ENCODE results near the gene GYS2.

The GYS2 gene

DNA sequence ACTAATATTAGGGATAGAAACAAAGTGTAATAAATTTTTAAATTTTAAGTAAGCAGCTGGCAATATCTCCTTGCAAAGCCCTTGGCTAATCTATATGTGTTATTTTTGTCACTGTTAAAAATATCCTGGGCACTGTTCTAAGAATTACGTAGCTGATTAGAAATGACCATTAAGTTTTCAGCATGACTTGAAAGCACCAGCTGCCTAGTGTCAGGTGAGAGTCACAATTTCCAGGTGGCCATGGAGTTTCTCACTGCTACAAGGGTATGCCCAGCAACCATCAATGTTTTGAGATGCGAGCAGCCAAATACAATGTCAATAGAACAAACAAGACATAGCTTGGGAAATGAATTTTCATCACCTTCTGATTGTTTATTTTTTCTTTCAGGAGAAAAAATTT, 23.3 kb upstream of the GYS2 start:
- TF ChIP-seq, protein P1, sequence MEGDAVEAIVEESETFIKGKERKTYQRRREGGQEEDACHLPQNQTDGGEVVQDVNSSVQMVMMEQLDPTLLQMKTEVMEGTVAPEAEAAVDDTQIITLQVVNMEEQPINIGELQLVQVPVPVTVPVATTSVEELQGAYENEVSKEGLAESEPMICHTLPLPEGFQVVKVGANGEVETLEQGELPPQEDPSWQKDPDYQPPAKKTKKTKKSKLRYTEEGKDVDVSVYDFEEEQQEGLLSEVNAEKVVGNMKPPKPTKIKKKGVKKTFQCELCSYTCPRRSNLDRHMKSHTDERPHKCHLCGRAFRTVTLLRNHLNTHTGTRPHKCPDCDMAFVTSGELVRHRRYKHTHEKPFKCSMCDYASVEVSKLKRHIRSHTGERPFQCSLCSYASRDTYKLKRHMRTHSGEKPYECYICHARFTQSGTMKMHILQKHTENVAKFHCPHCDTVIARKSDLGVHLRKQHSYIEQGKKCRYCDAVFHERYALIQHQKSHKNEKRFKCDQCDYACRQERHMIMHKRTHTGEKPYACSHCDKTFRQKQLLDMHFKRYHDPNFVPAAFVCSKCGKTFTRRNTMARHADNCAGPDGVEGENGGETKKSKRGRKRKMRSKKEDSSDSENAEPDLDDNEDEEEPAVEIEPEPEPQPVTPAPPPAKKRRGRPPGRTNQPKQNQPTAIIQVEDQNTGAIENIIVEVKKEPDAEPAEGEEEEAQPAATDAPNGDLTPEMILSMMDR (IDR thresholded peaks at IDR 0.05; ENCODE audit: borderline replicate concordance, control extremely low read depth, extremely low read depth, insufficient read depth, missing control alignments), result no peak
- in situ Hi-C loops (cut with MboI; ENCODE audit: low sequenced_read_pairs, unreplicated experiment), result no loop called here
- no peak for DNase-seq (ENCODE audit: low spot score)

GRCh38 chr12:21618566-21618965, 13.9 kb upstream of the GYS2 start:
- no peak for DNase-seq (ENCODE audit: low spot score)
- in situ Hi-C loops (cut with MboI; ENCODE audit: low sequenced_read_pairs, unreplicated experiment), result no loop called here
- TF ChIP-seq, protein P1 (IDR thresholded peaks at IDR 0.05; ENCODE audit: borderline replicate concordance, control extremely low read depth, extremely low read depth, insufficient read depth, missing control alignments), result no peak

- TF ChIP-seq, protein P1 (IDR thresholded peaks at IDR 0.05; ENCODE audit: borderline replicate concordance, control extremely low read depth, extremely low read depth, insufficient read depth, missing control alignments), result no peak
These were observed 12.4 kb upstream of the GYS2 start for GRCh38 chr12:21617030-21617429.

DNA sequence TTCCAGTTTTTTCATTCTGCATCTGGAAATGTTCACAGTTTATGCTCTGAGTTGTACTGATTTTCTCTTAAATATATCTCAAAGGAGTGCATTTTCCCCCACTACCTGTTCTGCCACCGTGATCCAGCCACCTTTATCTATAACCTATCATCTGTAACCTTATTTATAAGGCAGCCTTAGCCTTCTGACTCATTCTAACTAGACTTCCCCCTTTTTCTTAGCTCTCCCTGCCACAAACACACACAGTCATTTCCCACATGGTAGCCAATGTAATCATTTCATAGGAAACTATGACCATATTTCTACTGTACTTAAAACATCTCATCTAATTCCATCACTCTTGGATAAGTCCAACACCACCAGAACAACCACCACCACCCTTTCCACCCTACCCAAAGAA, 10.8 kb upstream of the GYS2 start:
- no peak for DNase-seq (ENCODE audit: low spot score)
- in situ Hi-C loops (cut with MboI; ENCODE audit: low sequenced_read_pairs, unreplicated experiment), result no loop called here
- TF ChIP-seq, protein P1 (IDR thresholded peaks at IDR 0.05; ENCODE audit: borderline replicate concordance, control extremely low read depth, extremely low read depth, insufficient read depth, missing control alignments), result no peak

More at GRCh38 chr12:21617030-21617429, 12.4 kb upstream of the GYS2 start:
- in situ Hi-C loops (cut with MboI; ENCODE audit: low sequenced_read_pairs, unreplicated experiment), result no loop called here
- DNase-seq (ENCODE audit: low spot score), result no peak

- in situ Hi-C loops (cut with MboI; ENCODE audit: low sequenced_read_pairs, unreplicated experiment), result no loop called here
- no peak for DNase-seq (ENCODE audit: low spot score)
These were observed 9.9 kb upstream of the GYS2 start for GRCh38 chr12:21614506-21614905.

DNA sequence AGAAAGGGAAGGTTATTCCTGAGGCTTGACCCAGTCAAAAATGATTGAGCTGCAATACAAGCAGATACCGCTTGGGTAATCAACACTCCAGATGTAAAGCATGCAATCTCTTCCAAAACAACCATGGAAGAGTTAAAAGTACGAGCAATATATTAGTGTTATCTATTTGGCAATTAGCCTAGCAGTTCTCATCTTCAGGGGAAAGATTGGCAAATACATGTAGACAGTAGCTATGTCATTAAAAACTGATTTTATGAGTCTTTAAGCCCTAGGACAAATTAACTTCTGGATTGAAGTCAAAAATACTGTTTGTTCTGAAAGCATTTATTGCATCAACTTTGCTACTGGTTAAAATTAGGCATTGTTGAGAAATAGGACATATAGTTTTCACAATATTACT, 9.3 kb upstream of the GYS2 start:
- DNase-seq (ENCODE audit: low spot score), result no peak
- in situ Hi-C loops (cut with MboI; ENCODE audit: low sequenced_read_pairs, unreplicated experiment), result no loop called here

More at GRCh38 chr12:21614506-21614905, 9.9 kb upstream of the GYS2 start:
- TF ChIP-seq, protein P1 (IDR thresholded peaks at IDR 0.05; ENCODE audit: borderline replicate concordance, control extremely low read depth, extremely low read depth, insufficient read depth, missing control alignments), result no peak

More for the DNA sequence above, 9.3 kb upstream of the GYS2 start:
- TF ChIP-seq, protein P1 (IDR thresholded peaks at IDR 0.05; ENCODE audit: borderline replicate concordance, control extremely low read depth, extremely low read depth, insufficient read depth, missing control alignments), result no peak

All from GM13976 (cell line).